Thymus (tissue), 11 donors: Measurements from ENCODE around the gene RPEL1. TPM values are rescaled to one million over a fixed set of nuclear protein-coding genes. Genes with fewer than 3 reads are reported as not detected.

ENCODE experiments used
- DNase-seq, 9 donors: peaks; one replicate each; pipeline ENCODE4 v3.0.0-alpha.2; 2013; ENCODE audit warnings: low spot score in 9 of 9, low read depth in 6 of 9, missing footprints in 1 of 9
- H3K27ac ChIP-seq, 2 donors: one replicate each; pipeline ENCODE4 v1.5.1; 2013; ENCODE audit warnings: control low read depth in 1 of 2, low read depth in 1 of 2, low read length in 1 of 2, mild to moderate bottlenecking in 1 of 2, moderate library complexity in 1 of 2
- H3K27me3 ChIP-seq, 2 donors: one replicate each; pipeline ENCODE4 v1.5.1; 2013; ENCODE audit warnings: low read length in 1 of 2; ENCODE audit not compliant: control insufficient read depth in 2 of 2, insufficient read depth in 1 of 2
- H3K36me3 ChIP-seq, 2 donors: one replicate each; pipeline ENCODE4 v1.5.1; 2013; ENCODE audit warnings: low read length in 1 of 2, mild to moderate bottlenecking in 1 of 2, moderate library complexity in 1 of 2; ENCODE audit not compliant: control insufficient read depth in 2 of 2, insufficient read depth in 2 of 2
- H3K4me1 ChIP-seq, 2 donors: one replicate each; pipeline ENCODE4 v1.5.1; 2013; ENCODE audit warnings: low read length in 2 of 2; ENCODE audit not compliant: control insufficient read depth in 2 of 2, insufficient read depth in 2 of 2
- H3K4me3 ChIP-seq, 2 donors: one replicate each; pipeline ENCODE4 v1.5.1; 2013; ENCODE audit warnings: low read length in 2 of 2, control low read depth in 1 of 2, mild to moderate bottlenecking in 1 of 2
- H3K9me3 ChIP-seq, 2 donors: one replicate each; pipeline ENCODE4 v1.5.1; 2013; ENCODE audit warnings: low read length in 1 of 2, mild to moderate bottlenecking in 1 of 2; ENCODE audit not compliant: control insufficient read depth in 2 of 2, insufficient read depth in 1 of 2
- WGBS: extraction: QIAGEN DNeasy Blood & Tissue Kit; methylation state at CpG from one replicate; pipeline ENCODE4 v1.1.7; 2013; 5-methylcytosine and 5-hydroxymethylcytosine counted together
- polyA plus RNA-seq: library from polyadenylated mRNA; stranded (reverse); fragments of 200-250 nt; gene quantifications from one replicate; pipeline ENCODE4 v1.2.3, GENCODE V29; 2013
- total RNA-seq: library from RNA; stranded (reverse); fragments of 120-200 nt; gene quantifications from one replicate; pipeline ENCODE4 v1.2.4, GENCODE V29; 2013
- donor health status: healthy.

The RPEL1 gene
- total and polyA plus RNA-seq, 2 donors: 0.02 to 0.05 TPM

DNA sequence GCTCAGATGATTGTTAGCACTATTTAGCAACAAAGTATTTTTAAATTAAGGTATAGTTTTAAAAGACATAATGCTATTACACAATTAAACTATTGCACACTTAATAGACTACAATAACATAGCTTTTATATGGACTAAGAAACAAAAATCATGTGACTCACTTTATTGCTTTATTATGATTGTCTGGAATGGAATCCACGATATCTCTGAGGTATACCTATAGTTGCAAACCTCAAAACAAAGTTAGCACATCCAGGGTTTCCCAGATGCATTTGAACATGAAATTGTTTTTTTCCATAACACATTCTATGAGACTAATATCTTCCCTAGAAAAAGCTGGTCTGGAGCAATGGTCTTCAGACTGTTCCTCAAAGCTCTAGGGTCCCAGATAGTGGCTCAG is 18.3 kb upstream of the RPEL1 start:
- no peak for DNase-seq
- no peaks in the 10 kb centered on the region for H3K36me3 ChIP-seq
- H3K9me3 ChIP-seq: peaks cover 1 to 21% of the 10 kb centered on the region in 2 donors
- no peaks in the 10 kb centered on the region for H3K4me1 ChIP-seq
- no peak overlapping the region for H3K4me3 ChIP-seq
- H3K27me3 ChIP-seq: no peaks in the 10 kb centered on the region
- H3K27ac ChIP-seq: no peak overlapping the region
- 93% methylated on average over 1 of the region's 1 CpG for WGBS

DNA sequence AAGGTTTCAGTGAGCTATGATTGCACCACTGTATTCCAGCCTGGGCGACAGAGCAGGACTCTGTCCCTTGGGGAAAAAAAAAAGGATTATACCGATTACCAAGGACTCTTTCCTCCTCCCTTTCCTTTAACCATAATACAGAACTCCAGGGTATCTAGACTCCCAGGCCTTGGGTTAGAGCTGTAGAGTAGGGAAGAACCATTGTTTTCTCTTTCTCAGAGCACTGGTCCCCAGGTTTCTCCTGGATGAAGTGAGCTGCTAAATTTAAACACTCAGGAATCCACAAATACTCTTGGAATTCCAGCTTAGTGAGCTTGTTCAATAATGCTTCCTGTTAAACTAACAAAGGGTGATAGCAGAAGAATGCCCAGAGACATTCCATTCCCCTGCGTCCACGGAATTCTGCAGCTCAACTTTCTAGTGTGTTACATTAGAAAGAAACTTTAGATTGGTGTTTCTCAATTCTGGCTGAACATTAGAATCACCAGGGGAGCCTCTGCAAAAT is 14.6 kb upstream of the RPEL1 start:
- Histone ChIP-seq H3K9me3 (no peaks in the 10 kb centered on the region), H3K4me1 (no peaks in the 10 kb centered on the region), H3K27me3 (no peaks in the 10 kb centered on the region), H3K27ac (no peak overlapping the region), H3K4me3 (no peak overlapping the region), H3K36me3 (no peaks in the 10 kb centered on the region)
- WGBS: 96% methylated on average over 4 of the region's 4 CpGs
- no peak for DNase-seq

- Histone ChIP-seq H3K9me3 (no peaks in the 10 kb centered on the region), H3K27me3 (no peaks in the 10 kb centered on the region), H3K36me3 (no peaks in the 10 kb centered on the region), H3K4me3 (no peak overlapping the region), H3K4me1 (no peaks in the 10 kb centered on the region), H3K27ac (no peak overlapping the region)
- WGBS: 92% methylated on average over 3 of the region's 3 CpGs
- DNase-seq: no peak
Observed at GRCh38 chr10:103232131-103232673, 13.5 kb upstream of the RPEL1 start.

- no peaks in the 10 kb centered on the region for H3K27me3 ChIP-seq
- no peaks in the 10 kb centered on the region for H3K4me1 ChIP-seq
- H3K4me3 ChIP-seq: no peak overlapping the region
- H3K9me3 ChIP-seq: no peaks in the 10 kb centered on the region
- H3K27ac ChIP-seq: no peak overlapping the region
- no peaks in the 10 kb centered on the region for H3K36me3 ChIP-seq
- WGBS: 73% methylated on average over 7 of the region's 7 CpGs
- DNase-seq: no peak
Observed at GRCh38 chr10:103232772-103233488, 12.8 kb upstream of the RPEL1 start.

DNA sequence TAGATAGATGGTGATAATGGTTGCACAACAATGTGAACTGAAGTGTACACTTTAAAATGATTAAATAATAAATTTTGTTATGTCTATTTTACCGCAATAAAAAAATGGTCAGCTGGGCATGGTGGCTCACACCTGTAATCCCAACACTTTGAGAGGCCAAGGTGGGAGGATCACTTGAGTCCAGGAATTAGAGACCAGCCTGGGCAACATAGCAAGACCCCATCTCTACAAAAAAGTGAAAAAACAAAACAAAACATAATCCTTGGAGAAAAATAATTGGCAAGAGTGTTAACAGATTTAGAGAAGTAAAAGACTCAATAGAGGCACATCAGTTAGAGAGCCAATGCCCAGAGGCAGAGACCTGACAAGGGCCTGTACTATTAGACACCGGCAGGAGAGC is 9.9 kb upstream of the RPEL1 start:
- Histone ChIP-seq H3K4me1 (no peaks in the 10 kb centered on the region), H3K4me3 (no peak overlapping the region), H3K27ac (no peak overlapping the region), H3K36me3 (no peaks in the 10 kb centered on the region), H3K27me3 (no peaks in the 10 kb centered on the region), H3K9me3 (no peaks in the 10 kb centered on the region)
- 98% methylated on average over 2 of the region's 2 CpGs for WGBS
- DNase-seq: no peak

GRCh38 chr10:103238506-103239252 is 7.0 kb upstream of the RPEL1 start:
- H3K4me3 ChIP-seq: no peak overlapping the region
- no peak for DNase-seq
- WGBS: 96% methylated on average over 11 of the region's 11 CpGs
- no peak overlapping the region for H3K27ac ChIP-seq
- H3K27me3 ChIP-seq: no peaks in the 10 kb centered on the region
- no peaks in the 10 kb centered on the region for H3K9me3 ChIP-seq
- H3K36me3 ChIP-seq: no peaks in the 10 kb centered on the region
- peaks cover 0 to 3% of the 10 kb centered on the region in 2 donors for H3K4me1 ChIP-seq

DNA sequence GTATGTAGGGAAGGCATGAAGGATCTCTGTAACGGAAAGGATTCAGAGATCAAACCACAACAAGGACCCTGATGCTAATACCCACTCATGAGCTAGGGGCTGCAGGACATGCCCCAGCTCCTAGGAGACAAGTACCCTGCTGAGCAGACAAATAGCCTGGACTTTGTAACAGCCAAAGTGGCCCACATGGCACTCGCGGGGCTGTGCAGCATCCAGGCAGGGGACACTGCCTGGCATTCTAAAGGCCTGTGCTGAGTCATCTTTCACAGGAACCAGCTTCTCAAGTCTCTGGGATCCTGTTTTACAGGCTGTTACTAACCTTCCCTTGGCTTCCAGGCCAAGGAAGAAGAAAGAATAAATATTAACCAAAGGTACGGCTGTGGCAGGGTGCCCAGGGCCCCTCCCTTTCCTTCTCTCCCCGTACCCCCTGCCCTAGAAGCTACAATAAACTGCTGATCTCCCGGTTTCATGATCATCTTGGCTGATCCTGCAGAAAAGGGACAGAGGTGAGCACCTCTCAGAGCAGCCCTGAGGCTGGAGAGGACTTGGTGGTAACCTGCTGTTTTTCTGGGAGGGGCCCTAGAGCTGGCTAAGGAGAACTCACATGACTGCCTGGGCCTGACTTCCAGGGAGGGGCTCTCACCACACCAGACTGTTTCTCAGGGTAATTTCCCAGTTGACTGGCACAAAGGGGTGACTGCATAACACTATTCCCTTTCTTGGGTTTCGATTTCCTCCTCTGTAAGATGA is 4.2 kb upstream of the RPEL1 start:
- Histone ChIP-seq H3K4me1 (peaks cover 0 to 3% of the 10 kb centered on the region in 2 donors), H3K9me3 (no peaks in the 10 kb centered on the region), H3K36me3 (no peaks in the 10 kb centered on the region), H3K27ac (peak overlapping the region in 1 of 2 donors; percentile 46), H3K27me3 (no peaks in the 10 kb centered on the region), H3K4me3 (no peak overlapping the region)
- 40% methylated on average over 7 of the region's 7 CpGs for WGBS
- no peak for DNase-seq

DNA sequence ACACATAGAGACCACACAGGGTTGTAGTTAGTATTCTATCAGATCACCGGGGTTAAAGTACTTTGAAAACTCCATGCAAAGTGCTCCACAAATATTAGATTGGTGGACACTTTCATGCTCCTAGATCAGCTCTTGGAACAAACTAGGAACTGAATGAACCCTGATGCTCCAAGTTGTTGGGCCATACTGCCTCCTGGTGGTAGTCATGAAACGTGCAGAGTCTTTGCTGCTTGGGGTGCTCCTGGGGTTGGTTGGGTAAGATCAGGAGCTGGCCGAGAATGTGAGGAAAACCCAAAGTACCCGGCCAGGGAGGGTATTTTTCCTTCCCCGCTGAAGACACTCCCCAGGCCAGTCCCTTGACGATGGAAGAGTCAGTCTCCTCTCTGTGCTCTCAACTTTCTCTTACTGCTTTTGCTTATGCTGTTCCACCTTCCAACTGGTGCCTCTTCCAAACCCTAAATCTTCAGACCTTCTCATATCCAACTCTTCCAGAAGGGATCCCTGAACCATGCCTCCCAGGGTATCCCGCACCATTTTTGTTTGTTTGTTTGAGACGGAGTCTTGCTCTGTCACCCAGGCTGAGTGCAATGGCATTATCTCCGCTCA is 918 bp upstream of the RPEL1 start:
- Histone ChIP-seq H3K4me1 (peaks cover 0 to 3% of the 10 kb centered on the region in 2 donors), H3K4me3 (no peak overlapping the region), H3K27me3 (no peaks in the 10 kb centered on the region), H3K9me3 (no peaks in the 10 kb centered on the region), H3K36me3 (no peaks in the 10 kb centered on the region), H3K27ac (no peak overlapping the region)
- WGBS: 42% methylated on average over 9 of the region's 9 CpGs
- DNase-seq: peak; percentile 27 to 82 (median 58)
